Liver (tissue), 9 donors: ENCODE data around the gene KCTD8. TPM values are rescaled to one million over a fixed set of nuclear protein-coding genes. Genes with fewer than 3 reads are reported as not detected.

Source experiments
- DNase-seq: peaks from one replicate; pipeline ENCODE4 v3.0.0-alpha.2; 2017; ENCODE audit warnings: low spot score
- H3K27ac ChIP-seq, 2 donors: one replicate each; pipeline ENCODE4 v1.7.0; 2013; ENCODE audit warnings: inconsistent platforms in 2 of 2, low read length in 2 of 2, control low read depth in 1 of 2, low read depth in 1 of 2, mild to moderate bottlenecking in 1 of 2
- H3K27me3 ChIP-seq, 4 donors: one replicate each; pipeline versions ENCODE4 v1.6.1 to v1.7.0; 2013; ENCODE audit warnings: low read length in 3 of 4, inconsistent platforms in 1 of 4, mild to moderate bottlenecking in 1 of 4, moderate library complexity in 1 of 4; ENCODE audit not compliant: control insufficient read depth in 4 of 4, insufficient read depth in 4 of 4
- H3K36me3 ChIP-seq, 4 donors: one replicate each; pipeline versions ENCODE4 v1.6.1 to v1.7.0; 2013; ENCODE audit warnings: low read length in 3 of 4, mild to moderate bottlenecking in 3 of 4, low read depth in 1 of 4, moderate library complexity in 1 of 4; ENCODE audit not compliant: control insufficient read depth in 4 of 4, insufficient read depth in 3 of 4
- H3K4me1 ChIP-seq, 4 donors: one replicate each; pipeline versions ENCODE4 v1.6.1 to v1.7.0; 2013; ENCODE audit warnings: low read length in 3 of 4, mild to moderate bottlenecking in 3 of 4, moderate library complexity in 1 of 4; ENCODE audit not compliant: control insufficient read depth in 4 of 4, insufficient read depth in 4 of 4
- H3K4me3 ChIP-seq, 3 donors: one replicate each; pipeline versions ENCODE4 v1.6.1 to v1.7.0; 2013; ENCODE audit warnings: low read length in 3 of 3, control low read depth in 1 of 3, low read depth in 1 of 3, mild to moderate bottlenecking in 1 of 3
- H3K9ac ChIP-seq, 2 donors: one replicate each; pipeline ENCODE4 v1.7.0; 2013; ENCODE audit warnings: low read length in 2 of 2, mild to moderate bottlenecking in 2 of 2, moderate library complexity in 2 of 2, control low read depth in 1 of 2, low read depth in 1 of 2
- H3K9me3 ChIP-seq, 4 donors: one replicate each; pipeline versions ENCODE4 v1.6.1 to v1.7.0; 2013; ENCODE audit warnings: low read length in 3 of 4; ENCODE audit not compliant: control insufficient read depth in 4 of 4
- ATF3 ChIP-seq: IDR thresholded peaks from 2 replicates; pipeline ENCODE4 v1.6.1; 2016; ENCODE audit warnings: antibody characterized with exemption
- CTCF ChIP-seq: fragments of 150-350 bp; IDR thresholded peaks from 2 replicates; pipeline ENCODE4 v1.5.1; 2017; ENCODE audit warnings: improper control_type of control experiment, low read depth, low read length; ENCODE audit not compliant: missing input control
- EGR1 ChIP-seq, 2 donors: IDR thresholded peaks; 2 replicates each; pipeline ENCODE4 v1.6.1; 2016 to 2018; ENCODE audit warnings: antibody characterized with exemption in 2 of 2, low read depth in 2 of 2
- FOXA2 ChIP-seq: IDR thresholded peaks from 2 replicates; pipeline ENCODE4 v1.6.1; 2016; ENCODE audit warnings: antibody characterized with exemption
- GABPA ChIP-seq, 2 donors: IDR thresholded peaks in 1 of 2; conservative IDR thresholded peaks in 1 of 2; 2 replicates each; pipeline ENCODE4 v1.6.1; 2016; ENCODE audit warnings: antibody characterized with exemption in 2 of 2, mild to moderate bottlenecking in 1 of 2, moderate library complexity in 1 of 2
- HNF4G ChIP-seq: IDR thresholded peaks from 2 replicates; pipeline ENCODE4 v1.6.1; 2016; ENCODE audit warnings: antibody characterized with exemption
- JUND ChIP-seq, 2 donors: IDR thresholded peaks; 2 replicates each; pipeline ENCODE4 v1.6.1; 2016; ENCODE audit warnings: antibody characterized with exemption in 2 of 2
- REST ChIP-seq: IDR thresholded peaks from 2 replicates; pipeline ENCODE4 v1.6.1; 2016; ENCODE audit warnings: antibody characterized with exemption, mild to moderate bottlenecking
- RXRA ChIP-seq, 2 donors: IDR thresholded peaks; 2 replicates each; pipeline ENCODE4 v1.6.1; 2017 to 2018; ENCODE audit warnings: antibody characterized with exemption in 2 of 2, mild to moderate bottlenecking in 1 of 2
- SP1 ChIP-seq: IDR thresholded peaks from 2 replicates; pipeline ENCODE4 v1.6.1; 2018; ENCODE audit warnings: antibody characterized with exemption, mild to moderate bottlenecking
- TAF1 ChIP-seq: conservative IDR thresholded peaks from 2 replicates; pipeline ENCODE4 v1.6.1; 2016; ENCODE audit warnings: antibody characterized with exemption, mild to moderate bottlenecking
- YY1 ChIP-seq: IDR thresholded peaks from 2 replicates; pipeline ENCODE4 v1.6.1; 2016; ENCODE audit warnings: antibody characterized with exemption, mild to moderate bottlenecking
- WGBS: extraction: QIAGEN DNeasy Blood & Tissue Kit; methylation state at CpG from one replicate; pipeline ENCODE4 v1.1.7; 2013; 5-methylcytosine and 5-hydroxymethylcytosine counted together
- polyA plus RNA-seq, 2 donors: library from polyadenylated mRNA; stranded (reverse) in 1 of 2; unstranded in 1 of 2; fragments of 200-250 nt in 1 of 2; fragments of >200 nt in 1 of 2; fragmentation: Nextera tagmentation in 1 of 2; extraction: Ambion mirVana in 1 of 2; gene quantifications; one replicate each; pipeline versions ENCODE4 v1.2.1 to v1.2.3, GENCODE V29; 2013 to 2015
- total RNA-seq, 2 donors: library from RNA; depleted of rRNA; stranded (reverse); fragments of >200 nt; gene quantifications; one replicate each; pipeline ENCODE4 v1.2.3, GENCODE V29; 2014
- TF ChIP-seq, protein P1 (sequence below): IDR thresholded peaks from 2 replicates; pipeline ENCODE4 v1.6.1; 2016; ENCODE audit warnings: antibody characterized with exemption
- TF ChIP-seq, protein P2 (sequence below): IDR thresholded peaks from 2 replicates; pipeline ENCODE4 v1.6.1; 2016; ENCODE audit warnings: antibody characterized with exemption
- donor health status: healthy.
- donor health status: healthy.
- donor health status: healthy.
- donor health status: healthy.
- donor health status: healthy.

Gene KCTD8
- total and polyA plus RNA-seq, 4 donors = not detected

DNA sequence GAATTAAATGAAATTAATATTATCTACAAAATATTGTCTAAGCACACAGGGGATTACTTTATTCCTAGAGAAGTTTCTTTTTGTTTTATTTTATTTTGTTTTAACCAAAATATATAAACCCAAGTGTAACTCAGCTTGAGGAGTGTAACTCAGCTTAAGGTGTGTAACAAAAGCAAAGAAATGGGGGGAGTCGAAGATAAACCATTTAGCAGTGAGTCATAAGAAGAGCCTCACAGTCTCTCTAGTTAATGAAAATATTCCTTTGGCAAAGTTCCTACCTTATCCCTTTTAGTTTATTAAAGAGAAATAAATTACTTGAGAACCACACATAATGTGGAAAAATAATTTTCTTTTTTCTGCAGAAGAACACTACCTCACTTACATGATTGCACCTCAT is 261.8 kb downstream of the KCTD8 start:
- 80% methylated on average over 1 of the region's 1 CpG for WGBS
- TF ChIP-seq, protein P1, sequence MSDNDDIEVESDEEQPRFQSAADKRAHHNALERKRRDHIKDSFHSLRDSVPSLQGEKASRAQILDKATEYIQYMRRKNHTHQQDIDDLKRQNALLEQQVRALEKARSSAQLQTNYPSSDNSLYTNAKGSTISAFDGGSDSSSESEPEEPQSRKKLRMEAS = no peak
- no peak for TF ChIP-seq HNF4G
- no peak for TF ChIP-seq CTCF
- TF ChIP-seq, protein P2, sequence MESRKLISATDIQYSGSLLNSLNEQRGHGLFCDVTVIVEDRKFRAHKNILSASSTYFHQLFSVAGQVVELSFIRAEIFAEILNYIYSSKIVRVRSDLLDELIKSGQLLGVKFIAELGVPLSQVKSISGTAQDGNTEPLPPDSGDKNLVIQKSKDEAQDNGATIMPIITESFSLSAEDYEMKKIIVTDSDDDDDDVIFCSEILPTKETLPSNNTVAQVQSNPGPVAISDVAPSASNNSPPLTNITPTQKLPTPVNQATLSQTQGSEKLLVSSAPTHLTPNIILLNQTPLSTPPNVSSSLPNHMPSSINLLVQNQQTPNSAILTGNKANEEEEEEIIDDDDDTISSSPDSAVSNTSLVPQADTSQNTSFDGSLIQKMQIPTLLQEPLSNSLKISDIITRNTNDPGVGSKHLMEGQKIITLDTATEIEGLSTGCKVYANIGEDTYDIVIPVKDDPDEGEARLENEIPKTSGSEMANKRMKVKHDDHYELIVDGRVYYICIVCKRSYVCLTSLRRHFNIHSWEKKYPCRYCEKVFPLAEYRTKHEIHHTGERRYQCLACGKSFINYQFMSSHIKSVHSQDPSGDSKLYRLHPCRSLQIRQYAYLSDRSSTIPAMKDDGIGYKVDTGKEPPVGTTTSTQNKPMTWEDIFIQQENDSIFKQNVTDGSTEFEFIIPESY = no peak
- no peak for TF ChIP-seq RXRA (IDR thresholded peaks at IDR 0.05)
- TF ChIP-seq REST = no peak
- no peak for TF ChIP-seq SP1
- TF ChIP-seq TAF1 = no peak
- no peak for TF ChIP-seq GABPA (IDR thresholded peaks at IDR 0.05 in 1 of 2, conservative IDR thresholded peaks at IDR 0.05 in 1 of 2)
- TF ChIP-seq ATF3 = no peak
- Histone ChIP-seq H3K27me3 (no peaks in the 10 kb centered on the region), H3K4me1 (no peaks in the 10 kb centered on the region), H3K4me3 (no peak overlapping the region), H3K9ac (no peak overlapping the region), H3K9me3 (no peaks in the 10 kb centered on the region), H3K36me3 (no peaks in the 10 kb centered on the region), H3K27ac (no peak overlapping the region)
- DNase-seq = no peak

DNA sequence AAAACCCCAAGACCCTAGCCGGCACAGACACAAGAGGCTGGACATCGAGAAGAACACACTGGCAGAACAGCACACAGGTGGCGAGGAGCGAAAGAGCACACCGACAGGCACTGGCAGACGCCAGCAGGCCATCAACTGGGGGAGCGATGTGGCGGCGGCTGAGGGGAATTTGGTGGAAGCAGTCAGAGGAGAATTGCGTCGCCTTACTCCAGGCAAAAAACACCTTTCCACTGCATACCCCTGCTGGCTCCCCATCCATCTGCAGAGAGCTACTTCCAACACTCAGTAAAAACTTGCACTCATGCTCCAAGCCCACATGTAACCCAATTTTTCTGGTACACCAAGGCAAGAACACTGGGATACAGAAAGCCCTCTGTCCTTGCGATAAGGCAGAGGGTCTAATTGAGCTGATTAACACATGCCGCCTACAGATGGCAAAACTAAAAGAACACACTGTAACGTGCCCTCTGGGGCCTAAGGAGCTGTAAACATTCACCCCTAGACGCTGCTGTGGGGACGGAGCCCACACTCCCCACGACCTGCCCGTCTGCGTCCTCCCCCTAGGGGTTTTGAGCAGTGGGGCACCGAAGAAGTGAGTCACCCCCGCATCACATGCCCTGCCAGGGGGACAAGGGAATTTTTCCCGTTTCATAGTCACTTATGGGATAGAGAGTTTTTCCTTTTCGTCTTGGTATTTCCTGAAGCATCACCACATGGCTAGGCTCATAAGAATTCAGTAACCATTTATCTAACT is 262.3 kb downstream of the KCTD8 start:
- Histone ChIP-seq H3K4me3 (no peak overlapping the region), H3K9ac (no peak overlapping the region), H3K27me3 (no peaks in the 10 kb centered on the region), H3K36me3 (no peaks in the 10 kb centered on the region), H3K4me1 (no peaks in the 10 kb centered on the region), H3K27ac (no peak overlapping the region), H3K9me3 (no peaks in the 10 kb centered on the region)
- 79% methylated on average over 23 of the region's 23 CpGs for WGBS
- DNase-seq = no peak
- TF ChIP-seq, protein P2 = no peak
- TF ChIP-seq SP1 (no peak), EGR1 (IDR thresholded peaks at IDR 0.05; ENCODE audit: low read depth in 2 of 2) (no peak), YY1 (no peak), JUND (IDR thresholded peaks at IDR 0.05) (no peak), TAF1 (no peak), HNF4G (no peak), FOXA2 (no peak), ATF3 (no peak), RXRA (IDR thresholded peaks at IDR 0.05) (no peak), CTCF (no peak)
